Sigmoid colon (tissue), 4 donors: ENCODE measurements around the gene SNCAIP.

Experiments
- CTCF ChIP-seq, 4 experiments: fragments of 450-650 bp in 3 of 4; fragments of 200-600 bp in 1 of 4; IDR thresholded peaks; one replicate each; pipeline ENCODE4 v1.5.1; 2016 to 2019; ENCODE audit warnings: antibody characterized with exemption in 4 of 4, mild to moderate bottlenecking in 3 of 4, moderate library complexity in 2 of 4
- EP300 ChIP-seq, 4 donors: sonication (generic); formaldehyde crosslinking; IDR thresholded peaks; one replicate each; pipeline ENCODE4 v1.6.1; 2017; ENCODE audit warnings: antibody characterized with exemption in 4 of 4
- POLR2A ChIP-seq, 2 donors: fragments of 450-650 bp; IDR thresholded peaks; one replicate each; pipeline ENCODE4 v1.6.1; 2016; ENCODE audit warnings: antibody characterized with exemption in 2 of 2, mild to moderate bottlenecking in 2 of 2, moderate library complexity in 2 of 2

- TF ChIP-seq CTCF (IDR thresholded peaks at IDR 0.05) = no peak
- no peak for TF ChIP-seq EP300 (IDR thresholded peaks at IDR 0.05)
- no peak for TF ChIP-seq POLR2A (IDR thresholded peaks at IDR 0.05)
These were observed 25.5 kb upstream of the SNCAIP start for GRCh38 chr5:122286541-122286940.
